Measurements from ENCODE around the gene SCYL1. TPM values are rescaled to one million over a fixed set of nuclear protein-coding genes. Genes with fewer than 3 reads are reported as not detected.

The SCYL1 gene
- total RNA-seq, 1 experiment from 2014 or later = 54.7 TPM

GRCh38 chr11:65489706-65490320, 35.1 kb upstream of the SCYL1 start:
- Histone ChIP-seq H2AK5ac (ENCODE audit: insufficient read length, low read length) (peak overlapping the region; percentile 6), H2BK12ac (ENCODE audit: insufficient read length, low read depth, low read length) (peak overlapping the region; percentile 16), H3K4ac (ENCODE audit: low read depth, low read length) (peak overlapping the region; percentile 7; the same call in 1 of the 2 replicates), H4K91ac (ENCODE audit: insufficient read length, low read depth, low read length) (peak overlapping the region; percentile 38), H3T11ph (ENCODE audit: low read length) (no peak overlapping the region), H2AFZ (ENCODE audit: low read length) (no peak overlapping the region), H2BK120ac (ENCODE audit: low read depth, low read length, poor library complexity, severe bottlenecking) (no peak overlapping the region), H3K56ac (ENCODE audit: insufficient read length, low read depth, low read length) (no peak overlapping the region), H2BK5ac (ENCODE audit: insufficient read length, low read length) (no peak overlapping the region), H3K79me1 (ENCODE audit: insufficient read depth, low read depth, low read length, poor library complexity, severe bottlenecking) (no peaks in the 10 kb centered on the region), H4K20me1 (ENCODE audit: control insufficient read depth, insufficient read depth, insufficient read length) (no peaks in the 10 kb centered on the region), H3K27ac (ENCODE audit: insufficient read length, low read depth, low read length) (peak overlapping the region; percentile 95), H3K23ac (ENCODE audit: insufficient read length, low read depth, low read length) (no peak overlapping the region), H2BK15ac (ENCODE audit: low read depth, low read length) (no peak overlapping the region), H3K18ac (ENCODE audit: insufficient read length, low read depth, low read length) (peak overlapping the region; percentile 89), H3K79me2 (ENCODE audit: insufficient read depth, low read length) (no peaks in the 10 kb centered on the region), H3K27me3 (ENCODE audit: insufficient read depth, low read length) (no peaks in the 10 kb centered on the region), H3K4me2 (ENCODE audit: insufficient read depth, insufficient read length, low read length) (no peak overlapping the region), H3K4me1 (ENCODE audit: insufficient read depth, low read length) (peaks cover 36% of the 10 kb centered on the region), H3K9me3 (ENCODE audit: control insufficient read depth, low read depth, low read length) (no peaks in the 10 kb centered on the region), H3K23me2 (ENCODE audit: insufficient read length, low read depth, low read length, poor library complexity, severe bottlenecking) (peaks cover 13% of the 10 kb centered on the region), H4K8ac (replicated peaks; ENCODE audit: insufficient read length, low read depth, low read length) (no peak overlapping the region), H4K5ac (ENCODE audit: insufficient read length, low read depth, low read length) (no peak overlapping the region), H2BK20ac (ENCODE audit: low read depth, low read length, poor library complexity, severe bottlenecking) (no peak overlapping the region), H3K9ac (ENCODE audit: extremely low read depth, insufficient read length, low read length) (no peak overlapping the region), H3K14ac (ENCODE audit: insufficient read depth, low read length) (peak overlapping the region; percentile 98)
- Mint-ChIP-seq H3K9me3 (no peaks in the 10 kb centered on the region; a peak in 1 of 5 replicates), H3K4me1 (peaks cover 87 to 92% of the 10 kb centered on the region in 2 experiments), H3K27me3 (ENCODE audit: low read depth) (peaks cover 2% of the 10 kb centered on the region; the same call in 1 of the 2 replicates), H3K4me3 (peak overlapping the region in 1 of 2 experiments; percentile 78; a peak in 3 of 5 replicates), H3K27ac (peak overlapping the region; percentile 46 to 100 (median 100); a peak in 6 of 7 replicates), H3K36me3 (ENCODE audit: insufficient read depth in 1 of 3, low read depth in 3 of 3) (no peaks in the 10 kb centered on the region; a peak in 1 of 7 replicates)
- WGBS (ENCODE audit: extremely low coverage, insufficient read length, low lambda C conversion rate) = no CpG with 5 or more reads among the region's 8 CpGs
- no peak for TF ChIP-seq CTCF (conservative IDR thresholded peaks at IDR 0.05)
- peak; percentile 53 for DNase-seq
